Hepatocyte (in vitro differentiated cells): Measurements from ENCODE around the gene ZNF579. TPM values are rescaled to one million over a fixed set of nuclear protein-coding genes. Genes with fewer than 3 reads are reported as not detected.
A peak's percentile ranks its signal among the peaks of the same experiment; 100 is the strongest.

Experiments
- DNase-seq: peaks from one replicate; pipeline ENCODE4 v3.0.0-alpha.2; 2016; ENCODE audit warnings: low spot score
- H2AFZ ChIP-seq: fragments of 200-600 bp; sonication (generic); 2 replicates; pipeline ENCODE4 v1.6.0; 2016; ENCODE audit warnings: antibody characterized with exemption, mild to moderate bottlenecking
- H3K27ac ChIP-seq: fragments of 200-600 bp; sonication (generic); 2 replicates; pipeline ENCODE4 v1.5.1; 2016; ENCODE audit warnings: mild to moderate bottlenecking
- H3K27me3 ChIP-seq: fragments of 200-600 bp; sonication (generic); 2 replicates; pipeline ENCODE4 v1.6.1; 2016
- H3K36me3 ChIP-seq: fragments of 200-600 bp; sonication (generic); replicated peaks from 2 replicates; pipeline ENCODE4 v1.5.1; 2016; ENCODE audit warnings: low read depth; ENCODE audit not compliant: insufficient read depth
- H3K4me1 ChIP-seq: fragments of 200-600 bp; sonication (generic); 2 replicates; pipeline ENCODE4 v1.5.1; 2016; ENCODE audit warnings: mild to moderate bottlenecking, moderate library complexity; ENCODE audit not compliant: insufficient read depth
- H3K4me2 ChIP-seq: fragments of 200-600 bp; sonication (generic); 2 replicates; pipeline ENCODE4 v1.6.0; 2016
- H3K4me3 ChIP-seq: fragments of 200-600 bp; sonication (generic); 2 replicates; pipeline ENCODE4 v1.5.1; 2016; ENCODE audit warnings: mild to moderate bottlenecking
- H3K79me2 ChIP-seq: fragments of 200-600 bp; sonication (generic); 2 replicates; pipeline ENCODE4 v1.6.0; 2017; ENCODE audit warnings: mild to moderate bottlenecking
- H3K9me2 ChIP-seq: fragments of 200-600 bp; sonication (generic); replicated peaks from 2 replicates; pipeline ENCODE4 v1.6.0; 2017; ENCODE audit warnings: mild to moderate bottlenecking; ENCODE audit not compliant: insufficient read depth
- H3K9me3 ChIP-seq: fragments of 200-600 bp; sonication (generic); 2 replicates; pipeline ENCODE4 v1.5.1; 2016; ENCODE audit warnings: low read depth, mild to moderate bottlenecking
- H4K20me1 ChIP-seq: fragments of 200-600 bp; sonication (generic); 2 replicates; pipeline ENCODE4 v1.6.0; 2016; ENCODE audit warnings: mild to moderate bottlenecking; ENCODE audit not compliant: insufficient read depth, poor library complexity, severe bottlenecking
- EZH2 ChIP-seq: fragments of 200-600 bp; sonication (generic); IDR thresholded peaks from 2 replicates; pipeline ENCODE4 v1.6.1; 2016; ENCODE audit warnings: antibody characterized with exemption, mild to moderate bottlenecking, borderline replicate concordance
- EZH2phosphoT487 ChIP-seq: fragments of 200-600 bp; sonication (generic); IDR thresholded peaks from one replicate; pipeline ENCODE4 v1.6.1; 2018; ENCODE audit warnings: antibody characterized with exemption, mild to moderate bottlenecking, low read depth, moderate library complexity; ENCODE audit not compliant: unreplicated experiment, severe bottlenecking
- WGBS: methylation state at CpG from one replicate; pipeline ENCODE4 v1.1.6; 2016; ENCODE audit warnings: low lambda C conversion rate; ENCODE audit errors: missing lambda C conversion rate; 5-methylcytosine and 5-hydroxymethylcytosine counted together
- polyA plus RNA-seq: library from polyadenylated mRNA; unstranded; fragments of >200 nt; fragmentation: Nextera tagmentation; extraction: Ambion mirVana; gene quantifications from 2 replicates; pipeline ENCODE4 v1.2.1, GENCODE V29; 2016
- total RNA-seq: library from RNA; depleted of rRNA; stranded (reverse); fragments of >200 nt; gene quantifications from 2 replicates; pipeline ENCODE4 v1.2.3, GENCODE V29; 2014
- TF ChIP-seq, protein P1 (sequence below): fragments of 200-600 bp; sonication (generic); IDR thresholded peaks from 2 replicates; pipeline ENCODE4 v1.5.1; 2016; ENCODE audit warnings: antibody characterized with exemption, mild to moderate bottlenecking; ENCODE audit not compliant: poor library complexity

Gene ZNF579
- total and polyA plus RNA-seq, 2 experiments from 2014 or later = 5.1 to 14.8 TPM

- Histone ChIP-seq H3K9me2 (no peaks in the 10 kb centered on the region), H3K36me3 (no peaks in the 10 kb centered on the region), H3K27me3 (no peaks in the 10 kb centered on the region), H3K27ac (peak overlapping the region; percentile 78), H3K9me3 (no peaks in the 10 kb centered on the region), H3K4me3 (no peak overlapping the region), H3K79me2 (peaks cover 57% of the 10 kb centered on the region), H3K4me1 (peaks cover 13% of the 10 kb centered on the region), H4K20me1 (peaks cover 6% of the 10 kb centered on the region), H3K4me2 (peak overlapping the region; percentile 86), H2AFZ (no peak overlapping the region)
- TF ChIP-seq, protein P1, sequence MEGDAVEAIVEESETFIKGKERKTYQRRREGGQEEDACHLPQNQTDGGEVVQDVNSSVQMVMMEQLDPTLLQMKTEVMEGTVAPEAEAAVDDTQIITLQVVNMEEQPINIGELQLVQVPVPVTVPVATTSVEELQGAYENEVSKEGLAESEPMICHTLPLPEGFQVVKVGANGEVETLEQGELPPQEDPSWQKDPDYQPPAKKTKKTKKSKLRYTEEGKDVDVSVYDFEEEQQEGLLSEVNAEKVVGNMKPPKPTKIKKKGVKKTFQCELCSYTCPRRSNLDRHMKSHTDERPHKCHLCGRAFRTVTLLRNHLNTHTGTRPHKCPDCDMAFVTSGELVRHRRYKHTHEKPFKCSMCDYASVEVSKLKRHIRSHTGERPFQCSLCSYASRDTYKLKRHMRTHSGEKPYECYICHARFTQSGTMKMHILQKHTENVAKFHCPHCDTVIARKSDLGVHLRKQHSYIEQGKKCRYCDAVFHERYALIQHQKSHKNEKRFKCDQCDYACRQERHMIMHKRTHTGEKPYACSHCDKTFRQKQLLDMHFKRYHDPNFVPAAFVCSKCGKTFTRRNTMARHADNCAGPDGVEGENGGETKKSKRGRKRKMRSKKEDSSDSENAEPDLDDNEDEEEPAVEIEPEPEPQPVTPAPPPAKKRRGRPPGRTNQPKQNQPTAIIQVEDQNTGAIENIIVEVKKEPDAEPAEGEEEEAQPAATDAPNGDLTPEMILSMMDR = no peak
- TF ChIP-seq EZH2phosphoT487 (no peak), EZH2 (no peak)
- 88% methylated on average over 9 of the region's 9 CpGs for WGBS
- no peak for DNase-seq
Observed at GRCh38 chr19:55606817-55607216, 26.2 kb upstream of the ZNF579 start.

DNA sequence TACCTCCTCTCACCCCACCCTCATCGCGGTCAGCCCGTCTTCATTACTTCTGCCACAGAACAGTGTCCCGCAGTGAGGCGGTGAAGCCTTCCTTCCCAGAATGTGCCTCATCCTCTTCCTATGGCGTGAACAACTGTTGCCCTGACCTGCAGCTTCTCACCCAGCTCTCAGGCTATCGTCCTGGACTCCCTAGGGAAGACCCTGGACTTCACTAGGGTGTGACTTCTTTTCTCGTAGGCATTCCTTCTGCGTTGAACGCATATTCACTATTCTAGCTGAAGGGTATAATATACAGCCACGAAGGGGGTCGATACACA, 25.8 kb upstream of the ZNF579 start:
- peaks cover 53% of the 10 kb centered on the region for H3K79me2 ChIP-seq
- no peak overlapping the region for H2AFZ ChIP-seq
- no peaks in the 10 kb centered on the region for H3K9me3 ChIP-seq
- H3K9me2 ChIP-seq = no peaks in the 10 kb centered on the region
- no peaks in the 10 kb centered on the region for H3K36me3 ChIP-seq
- peak overlapping the region; percentile 78 for H3K27ac ChIP-seq
- TF ChIP-seq EZH2 (no peak), EZH2phosphoT487 (no peak)
- TF ChIP-seq, protein P1 = no peak
- DNase-seq = no peak
- peak overlapping the region; percentile 86 for H3K4me2 ChIP-seq
- 32% methylated on average over 12 of the region's 12 CpGs for WGBS
- no peaks in the 10 kb centered on the region for H3K27me3 ChIP-seq
- no peak overlapping the region for H3K4me3 ChIP-seq
- H3K4me1 ChIP-seq = peaks cover 13% of the 10 kb centered on the region
- H4K20me1 ChIP-seq = peaks cover 6% of the 10 kb centered on the region

GRCh38 chr19:55605637-55606470, 25.2 kb upstream of the ZNF579 start, which contains the start of gene ZNF865:
Gene ZNF865 (plus strand): TSS chr19:55605647. CDS start chr19:55613619, 7,972 bp downstream.
- DNase-seq = peak; percentile 94
- H3K4me2 ChIP-seq = peak within 1 kb of the TSS; percentile 86
- no peaks in the 10 kb centered on the region for H3K36me3 ChIP-seq
- peaks cover 51% of the 10 kb centered on the region for H3K79me2 ChIP-seq
- H2AFZ ChIP-seq = peak within 1 kb of the TSS; percentile 80
- peaks cover 17% of the 10 kb centered on the region for H3K4me1 ChIP-seq
- TF ChIP-seq EZH2phosphoT487 = no peak
- TF ChIP-seq, protein P1 = peak; percentile 84
- H3K27ac ChIP-seq = peak within 1 kb of the TSS; percentile 95
- no peaks in the 10 kb centered on the region for H3K9me2 ChIP-seq
- no peaks in the 10 kb centered on the region for H3K9me3 ChIP-seq
- no peaks in the 10 kb centered on the region for H3K27me3 ChIP-seq
- WGBS = 2% methylated on average over 16 of the region's 44 CpGs
- H3K4me3 ChIP-seq = peak within 1 kb of the TSS; percentile 96
- peaks cover 6% of the 10 kb centered on the region for H4K20me1 ChIP-seq
